HepG2 (cell line): ENCODE results near the gene KRTAP21-1. TPM values are rescaled to one million over a fixed set of nuclear protein-coding genes. Genes with fewer than 3 reads are reported as not detected.

Experiments
- polyA plus RNA-seq, 8 experiments: library from polyadenylated mRNA; depleted of rRNA in 3 of 8; stranded (reverse) in 7 of 8; unstranded in 1 of 8; fragments of >200 nt; fragmentation: Illumina TruSeq in 4 of 8; extraction: Trizol in 4 of 8; gene quantifications; 2 replicates each; pipeline versions ENCODE4 v1.2.1 to v1.2.3, GENCODE V29; 2011 to 2016; ENCODE audit warnings: low read depth in 4 of 8, missing spikeins in 1 of 8, mixed read lengths in 1 of 8; ENCODE audit not compliant: insufficient read depth in 1 of 8
- small RNA-seq, 3 experiments: library from RNA; depleted of rRNA; stranded (forward); fragments of <200 nt; gene quantifications; one replicate each; pipeline ENCODE3, GENCODE V24; 2012; ENCODE audit warnings: low read depth in 2 of 3, low replicate concordance in 1 of 3; ENCODE audit not compliant: insufficient read length in 3 of 3, insufficient read depth in 2 of 3
- total RNA-seq, 5 experiments: library from RNA; depleted of rRNA; stranded (reverse); fragments of >200 nt; fragmentation: Illumina TruSeq; extraction: Trizol; gene quantifications; 2 replicates each; pipeline ENCODE4 v1.2.3, GENCODE V29; 2016; ENCODE audit warnings: low read depth in 1 of 5

Gene KRTAP21-1
- total and polyA plus RNA-seq, 2 of the 13 experiments (the other 11 are each of a cell fraction or from before 2014, with no cell fraction given): not detected

Small RNA genes within 50 kb of the gene (small RNA-seq; reads per million reads assigned to genes)
- gene AP000244.1 (0 reads per million in 3 experiments), gene KRTAP21-3 (0 reads per million in 3 experiments), gene KRTAP8-2P (0 reads per million in 3 experiments)

Other genes starting within 250 kb of the KRTAP21-1 start
- not detected in 2 replicates for gene KRTAP19-6, start 213.6 kb downstream of the KRTAP21-1 start, total RNA-seq (2016; rRNA removed; fragmentation: Illumina TruSeq; extraction: Trizol)
- gene KRTAP19-6, start 213.6 kb downstream of the KRTAP21-1 start, polyA plus RNA-seq (2011; rRNA removed): not detected in 2 replicates
- gene KRTAP19-7, start 194.1 kb downstream of the KRTAP21-1 start, total RNA-seq (2016; rRNA removed; fragmentation: Illumina TruSeq; extraction: Trizol): not detected in 2 replicates
- not detected in 2 replicates for gene KRTAP19-7, start 194.1 kb downstream of the KRTAP21-1 start, polyA plus RNA-seq (2011; rRNA removed)
- gene KRTAP22-2, start 165.0 kb downstream of the KRTAP21-1 start, total RNA-seq (2016; rRNA removed; fragmentation: Illumina TruSeq; extraction: Trizol): not detected in 2 replicates
- not detected in 2 replicates for gene KRTAP22-2, start 165.0 kb downstream of the KRTAP21-1 start, polyA plus RNA-seq (2011; rRNA removed)
- gene KRTAP6-3, start 163.0 kb downstream of the KRTAP21-1 start, total RNA-seq (2016; rRNA removed; fragmentation: Illumina TruSeq; extraction: Trizol): not detected in 2 replicates
- not detected in 2 replicates for gene KRTAP6-3, start 163.0 kb downstream of the KRTAP21-1 start, polyA plus RNA-seq (2011; rRNA removed)
- not detected in 2 replicates for gene KRTAP6-2, start 156.5 kb downstream of the KRTAP21-1 start, total RNA-seq (2016; rRNA removed; fragmentation: Illumina TruSeq; extraction: Trizol)
- not detected in 2 replicates for gene KRTAP6-2, start 156.5 kb downstream of the KRTAP21-1 start, polyA plus RNA-seq (2011; rRNA removed)
- gene KRTAP22-1, start 154.3 kb downstream of the KRTAP21-1 start, total RNA-seq (2016; rRNA removed; fragmentation: Illumina TruSeq; extraction: Trizol): not detected in 2 replicates
- gene KRTAP22-1, start 154.3 kb downstream of the KRTAP21-1 start, polyA plus RNA-seq (2011; rRNA removed): not detected in 2 replicates
- gene KRTAP6-1, start 141.5 kb downstream of the KRTAP21-1 start, total RNA-seq (2016; rRNA removed; fragmentation: Illumina TruSeq; extraction: Trizol): not detected in 2 replicates
- not detected in 2 replicates for gene KRTAP6-1, start 141.5 kb downstream of the KRTAP21-1 start, polyA plus RNA-seq (2011; rRNA removed)
- gene KRTAP20-1, start 139.0 kb downstream of the KRTAP21-1 start, total RNA-seq (2016; rRNA removed; fragmentation: Illumina TruSeq; extraction: Trizol): not detected in 2 replicates
- not detected in 2 replicates for gene KRTAP20-1, start 139.0 kb downstream of the KRTAP21-1 start, polyA plus RNA-seq (2011; rRNA removed)
- gene KRTAP20-4, start 134.8 kb downstream of the KRTAP21-1 start, total RNA-seq (2016; rRNA removed; fragmentation: Illumina TruSeq; extraction: Trizol): not detected in 2 replicates
- not detected in 2 replicates for gene KRTAP20-4, start 134.8 kb downstream of the KRTAP21-1 start, polyA plus RNA-seq (2011; rRNA removed)
- gene KRTAP20-2, start 120.2 kb downstream of the KRTAP21-1 start, total RNA-seq (2016; rRNA removed; fragmentation: Illumina TruSeq; extraction: Trizol): not detected in 2 replicates
- gene KRTAP20-2, start 120.2 kb downstream of the KRTAP21-1 start, polyA plus RNA-seq (2011; rRNA removed): not detected in 2 replicates
- not detected in 2 replicates for gene KRTAP20-3, start 112.6 kb downstream of the KRTAP21-1 start, total RNA-seq (2016; rRNA removed; fragmentation: Illumina TruSeq; extraction: Trizol)
- not detected in 2 replicates for gene KRTAP20-3, start 112.6 kb downstream of the KRTAP21-1 start, polyA plus RNA-seq (2011; rRNA removed)
- gene KRTAP21-3, start 36.7 kb downstream of the KRTAP21-1 start, total RNA-seq (2016; rRNA removed; fragmentation: Illumina TruSeq; extraction: Trizol): not detected in 2 replicates
- not detected in 2 replicates for gene KRTAP21-3, start 36.7 kb downstream of the KRTAP21-1 start, polyA plus RNA-seq (2011; rRNA removed)
- gene KRTAP21-2, start 8.2 kb downstream of the KRTAP21-1 start, total RNA-seq (2016; rRNA removed; fragmentation: Illumina TruSeq; extraction: Trizol): not detected in 2 replicates
- not detected in 2 replicates for gene KRTAP21-2, start 8.2 kb downstream of the KRTAP21-1 start, polyA plus RNA-seq (2011; rRNA removed)
- gene KRTAP8-1, start 57.8 kb upstream of the KRTAP21-1 start, total RNA-seq (2016; rRNA removed; fragmentation: Illumina TruSeq; extraction: Trizol): not detected in 2 replicates
- not detected in 2 replicates for gene KRTAP8-1, start 57.8 kb upstream of the KRTAP21-1 start, polyA plus RNA-seq (2011; rRNA removed)
- not detected in 2 replicates for gene KRTAP7-1, start 74.3 kb upstream of the KRTAP21-1 start, total RNA-seq (2016; rRNA removed; fragmentation: Illumina TruSeq; extraction: Trizol)
- gene KRTAP7-1, start 74.3 kb upstream of the KRTAP21-1 start, polyA plus RNA-seq (2011; rRNA removed): not detected in 2 replicates
- not detected in 2 replicates for gene KRTAP11-1, start 126.2 kb upstream of the KRTAP21-1 start, total RNA-seq (2016; rRNA removed; fragmentation: Illumina TruSeq; extraction: Trizol)
- gene KRTAP11-1, start 126.2 kb upstream of the KRTAP21-1 start, polyA plus RNA-seq (2011; rRNA removed): not detected in 2 replicates